WTC11 (cell line): ENCODE results near the gene LRRIQ4. TPM values are rescaled to one million over a fixed set of nuclear protein-coding genes. Genes with fewer than 3 reads are reported as not detected.
A peak's percentile ranks its signal among the peaks of the same experiment; 100 is the strongest.

Source experiments
- ATAC-seq: fragments of 200-7000 bp; cut with Tn5 transposase; 2 replicates; pipeline ENCODE4 v1.10.0; 2021; ENCODE audit warnings: mild to moderate bottlenecking, moderate library complexity
- CTCF ChIA-PET: fragments of 300-600 bp; sonication (Branson Sonifier 250); formaldehyde crosslinking; loops from one replicate; lab custom pipeline; 2021; ENCODE audit warnings: antibody characterized with exemption; lab: Charles Lee
- POLR2A ChIA-PET: fragments of 350-600 bp; sonication (Branson Sonifier 250); formaldehyde crosslinking; loops from one replicate; lab custom pipeline; 2021; ENCODE audit warnings: antibody characterized with exemption; lab: Charles Lee
- DNase-seq: peaks from one replicate; pipeline ENCODE4 v3.0.0; 2021; ENCODE audit warnings: low spot score
- H3K27ac Mint-ChIP-seq: 2 replicates; pipeline ENCODE4 v1.8.0; 2021; ENCODE audit warnings: mixed read lengths
- H3K27me3 Mint-ChIP-seq: 2 replicates; pipeline ENCODE4 v1.8.0; 2021; ENCODE audit warnings: low read depth, mild to moderate bottlenecking, moderate library complexity, mixed read lengths
- H3K36me3 Mint-ChIP-seq: 2 replicates; pipeline ENCODE4 v1.8.0; 2021; ENCODE audit warnings: mixed read lengths
- H3K4me1 Mint-ChIP-seq: 2 replicates; pipeline ENCODE4 v1.8.0; 2022; ENCODE audit warnings: mixed read lengths
- H3K4me3 Mint-ChIP-seq: 2 replicates; pipeline ENCODE4 v1.8.0; 2021; ENCODE audit warnings: mild to moderate bottlenecking, moderate library complexity, mixed read lengths
- H3K9me3 Mint-ChIP-seq: 2 replicates; pipeline ENCODE4 v1.8.0; 2021; ENCODE audit warnings: mixed read lengths
- CBFB ChIP-seq: sonication (generic); formaldehyde crosslinking; IDR thresholded peaks from 2 replicates; pipeline ENCODE4 v1.8.1; 2022; ENCODE audit warnings: mild to moderate bottlenecking, low read depth, missing genetic modification reagents
- CREM ChIP-seq: sonication (generic); formaldehyde crosslinking; IDR thresholded peaks from 2 replicates; pipeline ENCODE4 v1.8.1; 2022; ENCODE audit warnings: mild to moderate bottlenecking, missing genetic modification reagents, moderate library complexity
- GRHL2 ChIP-seq: fragments of 250-450 bp; sonication (Bioruptor Pico); IDR thresholded peaks from 2 replicates; pipeline ENCODE4 v1.8.0; 2022; ENCODE audit warnings: mild to moderate bottlenecking, moderate library complexity; ENCODE audit not compliant: insufficient replicate concordance, severe bottlenecking
- JAZF1 ChIP-seq: fragments of 250-450 bp; sonication (Bioruptor Pico); IDR thresholded peaks from 2 replicates; pipeline ENCODE4 v1.9.0; 2021; ENCODE audit warnings: moderate library complexity, mild to moderate bottlenecking, inconsistent platforms
- KAT7 ChIP-seq: sonication (generic); formaldehyde crosslinking; IDR thresholded peaks from 2 replicates; pipeline ENCODE4 v1.8.1; 2023; ENCODE audit warnings: missing genetic modification reagents, mild to moderate bottlenecking, borderline replicate concordance
- NFATC4 ChIP-seq: fragments of 250-450 bp; sonication (Bioruptor Pico); IDR thresholded peaks from 2 replicates; pipeline ENCODE4 v1.9.0; 2021; ENCODE audit warnings: mild to moderate bottlenecking
- NR1H2 ChIP-seq: sonication (generic); formaldehyde crosslinking; IDR thresholded peaks from 2 replicates; pipeline ENCODE4 v1.9.0; 2021; ENCODE audit warnings: mild to moderate bottlenecking, moderate library complexity, missing genetic modification reagents
- RORB ChIP-seq: fragments of 250-450 bp; sonication (Bioruptor Pico); IDR thresholded peaks from 2 replicates; pipeline ENCODE4 v1.9.0; 2021; ENCODE audit warnings: mild to moderate bottlenecking
- SP1 ChIP-seq: sonication (generic); formaldehyde crosslinking; conservative IDR thresholded peaks from 2 replicates; pipeline ENCODE4 v1.8.1; 2022; ENCODE audit warnings: missing genetic modification reagents
- ZNF121 ChIP-seq: sonication (generic); formaldehyde crosslinking; IDR thresholded peaks from 2 replicates; pipeline ENCODE4 v1.8.0; 2023; ENCODE audit warnings: missing genetic modification reagents
- total RNA-seq: library from RNA; stranded (reverse); gene quantifications from 3 replicates; pipeline ENCODE4 v1.2.3, GENCODE V29; 2021
- TF ChIP-seq, protein P1 (sequence below): sonication (generic); formaldehyde crosslinking; IDR thresholded peaks from 2 replicates; pipeline ENCODE4 v1.8.1; 2023; ENCODE audit warnings: mild to moderate bottlenecking, moderate library complexity, missing genetic modification reagents
- TF ChIP-seq, protein P2 (sequence below): sonication (generic); formaldehyde crosslinking; IDR thresholded peaks from 2 replicates; pipeline ENCODE4 v1.8.0; 2022; ENCODE audit warnings: mild to moderate bottlenecking, missing genetic modification reagents
- TF ChIP-seq, protein P3 (sequence below): fragments of 250-450 bp; sonication (Bioruptor Pico); IDR thresholded peaks from 2 replicates; pipeline ENCODE4 v1.9.0; 2021; ENCODE audit warnings: mild to moderate bottlenecking
- TF ChIP-seq, protein P4 (sequence below): fragments of 250-450 bp; sonication (Bioruptor Pico); conservative IDR thresholded peaks from 2 replicates; pipeline ENCODE4 v1.9.0; 2021; ENCODE audit warnings: mild to moderate bottlenecking
- TF ChIP-seq, protein P5 (sequence below): fragments of 250-450 bp; sonication (Bioruptor Pico); IDR thresholded peaks from 2 replicates; pipeline ENCODE4 v1.9.0; 2021; ENCODE audit warnings: mild to moderate bottlenecking
- TF ChIP-seq, protein P6 (sequence below): sonication (generic); formaldehyde crosslinking; IDR thresholded peaks from 2 replicates; pipeline ENCODE4 v1.8.1; 2023; ENCODE audit warnings: mild to moderate bottlenecking, missing genetic modification reagents
- TF ChIP-seq, protein P7 (sequence below): sonication (generic); formaldehyde crosslinking; IDR thresholded peaks from 2 replicates; pipeline ENCODE4 v1.8.0; 2023; ENCODE audit warnings: missing genetic modification reagents, mild to moderate bottlenecking, borderline replicate concordance
- TF ChIP-seq, protein P8 (sequence below): sonication (generic); formaldehyde crosslinking; IDR thresholded peaks from 2 replicates; pipeline ENCODE4 v1.8.0; 2023; ENCODE audit warnings: missing genetic modification reagents

LRRIQ4 gene
- total RNA-seq, 1 experiment from 2014 or later: 0.09 TPM

DNA sequence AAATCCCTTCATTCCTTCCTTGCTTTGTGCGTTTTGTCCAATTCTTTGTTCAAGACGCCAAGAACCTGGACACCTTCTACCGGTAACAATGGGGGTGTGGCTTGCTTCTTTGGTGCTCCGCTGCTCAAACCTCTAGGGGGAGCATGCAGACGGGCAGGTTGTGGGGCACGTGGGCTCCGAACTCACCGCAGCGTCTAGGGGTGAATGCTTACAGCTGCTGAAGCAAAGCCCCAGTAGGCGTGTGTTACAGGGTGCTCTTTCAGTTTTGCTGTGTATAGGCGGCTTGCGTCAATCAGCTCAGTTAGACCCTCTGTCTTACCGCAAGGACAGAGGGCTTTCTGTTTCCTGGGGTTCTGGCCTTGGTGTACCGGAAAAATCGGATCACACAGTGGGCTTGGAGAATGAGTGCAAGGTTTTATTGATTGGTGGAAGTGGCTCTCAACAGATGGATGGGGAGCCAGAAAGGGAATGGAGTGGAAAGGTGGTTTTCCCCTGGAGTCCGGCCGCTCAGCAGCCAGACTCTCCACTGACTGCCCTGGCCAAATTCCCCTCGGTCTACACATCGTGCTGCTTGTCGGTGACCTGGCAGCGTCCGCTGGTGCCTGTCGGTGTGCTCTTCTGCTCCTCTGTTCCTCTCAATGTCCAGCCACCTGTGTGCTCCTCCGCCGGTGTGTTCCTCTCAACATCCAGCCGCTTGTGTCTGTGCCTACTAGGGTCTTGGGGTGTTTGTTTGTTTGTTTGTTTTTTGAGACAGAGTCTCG lies 1.3 kb downstream of the LRRIQ4 start (continued):
- TF ChIP-seq, protein P1, sequence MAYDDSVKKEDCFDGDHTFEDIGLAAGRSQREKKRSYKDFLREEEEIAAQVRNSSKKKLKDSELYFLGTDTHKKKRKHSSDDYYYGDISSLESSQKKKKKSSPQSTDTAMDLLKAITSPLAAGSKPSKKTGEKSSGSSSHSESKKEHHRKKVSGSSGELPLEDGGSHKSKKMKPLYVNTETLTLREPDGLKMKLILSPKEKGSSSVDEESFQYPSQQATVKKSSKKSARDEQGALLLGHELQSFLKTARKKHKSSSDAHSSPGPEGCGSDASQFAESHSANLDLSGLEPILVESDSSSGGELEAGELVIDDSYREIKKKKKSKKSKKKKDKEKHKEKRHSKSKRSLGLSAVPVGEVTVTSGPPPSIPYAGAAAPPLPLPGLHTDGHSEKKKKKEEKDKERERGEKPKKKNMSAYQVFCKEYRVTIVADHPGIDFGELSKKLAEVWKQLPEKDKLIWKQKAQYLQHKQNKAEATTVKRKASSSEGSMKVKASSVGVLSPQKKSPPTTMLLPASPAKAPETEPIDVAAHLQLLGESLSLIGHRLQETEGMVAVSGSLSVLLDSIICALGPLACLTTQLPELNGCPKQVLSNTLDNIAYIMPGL: no peak
- TF ChIP-seq, protein P2, sequence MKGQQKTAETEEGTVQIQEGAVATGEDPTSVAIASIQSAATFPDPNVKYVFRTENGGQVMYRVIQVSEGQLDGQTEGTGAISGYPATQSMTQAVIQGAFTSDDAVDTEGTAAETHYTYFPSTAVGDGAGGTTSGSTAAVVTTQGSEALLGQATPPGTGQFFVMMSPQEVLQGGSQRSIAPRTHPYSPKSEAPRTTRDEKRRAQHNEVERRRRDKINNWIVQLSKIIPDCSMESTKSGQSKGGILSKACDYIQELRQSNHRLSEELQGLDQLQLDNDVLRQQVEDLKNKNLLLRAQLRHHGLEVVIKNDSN (CRISPR knock-in tag): peak; percentile 86

DNA sequence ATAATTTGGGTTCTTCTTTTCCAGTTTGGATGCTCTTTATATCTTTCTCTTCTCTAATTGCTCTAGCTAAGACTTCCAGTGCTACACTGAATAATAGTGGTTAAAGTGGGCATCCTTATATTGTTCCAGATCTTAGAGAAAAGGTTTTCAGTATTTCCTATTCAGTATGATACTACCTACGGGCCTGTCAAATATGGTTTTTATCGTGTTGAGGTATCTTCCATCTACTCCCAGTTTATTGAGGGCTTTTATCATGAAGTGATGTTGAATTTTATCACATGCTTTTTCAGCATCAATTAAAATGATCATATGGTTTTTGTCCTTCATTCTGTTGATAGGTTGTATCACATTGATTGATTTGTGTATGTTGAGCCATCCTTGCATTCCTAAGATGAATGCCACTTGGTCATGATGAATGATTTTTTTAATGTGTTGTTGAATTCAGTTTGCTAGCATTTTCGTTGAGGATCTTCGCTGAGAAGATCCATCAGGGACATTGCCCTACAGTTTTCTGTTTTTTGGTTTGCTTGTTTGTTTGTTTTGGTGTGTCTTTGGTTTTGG lies 3.0 kb downstream of the LRRIQ4 start:
- peaks cover 11% of the 10 kb centered on the region for H3K36me3 Mint-ChIP-seq
- POLR2A ChIA-PET: no interaction called here
- TF ChIP-seq NR1H2: no peak
- TF ChIP-seq NFATC4: no peak
- TF ChIP-seq JAZF1 (CRISPR knock-in tag): no peak
- no peak for TF ChIP-seq SP1 (CRISPR knock-in tag)
- TF ChIP-seq, protein P3, sequence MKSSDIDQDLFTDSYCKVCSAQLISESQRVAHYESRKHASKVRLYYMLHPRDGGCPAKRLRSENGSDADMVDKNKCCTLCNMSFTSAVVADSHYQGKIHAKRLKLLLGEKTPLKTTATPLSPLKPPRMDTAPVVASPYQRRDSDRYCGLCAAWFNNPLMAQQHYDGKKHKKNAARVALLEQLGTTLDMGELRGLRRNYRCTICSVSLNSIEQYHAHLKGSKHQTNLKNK (CRISPR knock-in tag): no peak
- no peak for TF ChIP-seq KAT7
- no peak for TF ChIP-seq ZNF121 (CRISPR knock-in tag)
- TF ChIP-seq, protein P4, sequence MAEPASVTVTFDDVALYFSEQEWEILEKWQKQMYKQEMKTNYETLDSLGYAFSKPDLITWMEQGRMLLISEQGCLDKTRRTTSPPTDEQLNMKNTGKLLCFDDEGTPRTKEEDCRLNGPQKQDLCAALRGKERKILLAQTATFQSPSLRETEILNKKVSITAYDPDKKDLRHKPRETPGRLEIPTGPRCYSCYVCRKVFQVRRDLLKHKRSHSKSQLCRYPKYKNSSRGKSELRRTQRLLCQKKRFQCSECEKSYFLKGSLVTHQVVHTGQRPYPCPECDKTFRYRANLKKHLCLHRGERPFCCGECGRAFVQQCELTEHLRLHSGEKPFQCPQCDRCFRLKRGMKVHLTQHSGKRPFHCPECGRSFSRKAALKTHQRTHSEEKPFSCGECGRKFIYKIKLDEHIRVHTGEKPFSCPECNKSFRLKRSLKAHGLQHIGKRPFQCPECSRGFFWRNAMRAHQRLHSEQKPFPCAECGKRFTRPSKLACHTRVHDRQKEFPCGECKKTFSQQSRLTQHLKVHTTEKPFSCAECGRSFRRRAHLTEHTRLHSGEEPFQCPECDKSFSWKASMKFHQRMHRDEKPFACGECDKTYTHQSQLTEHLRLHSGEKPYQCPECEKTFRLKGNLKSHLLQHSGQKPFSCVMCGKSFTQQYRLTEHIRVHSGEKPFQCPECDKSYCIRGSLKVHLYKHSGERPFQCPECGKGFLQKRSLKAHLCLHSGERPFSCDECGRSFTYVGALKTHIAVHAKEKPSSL (CRISPR knock-in tag): no peak
- TF ChIP-seq GRHL2 (CRISPR knock-in tag): no peak
- no peak overlapping the region for H3K4me3 Mint-ChIP-seq
- no peak overlapping the region for H3K27ac Mint-ChIP-seq
- ATAC-seq (no peak), DNase-seq (no peak)
- H3K4me1 Mint-ChIP-seq: peaks cover 29% of the 10 kb centered on the region
- peaks cover 48% of the 10 kb centered on the region for H3K27me3 Mint-ChIP-seq
- CTCF ChIA-PET: no interaction called here
- H3K9me3 Mint-ChIP-seq: peaks cover 16% of the 10 kb centered on the region

DNA sequence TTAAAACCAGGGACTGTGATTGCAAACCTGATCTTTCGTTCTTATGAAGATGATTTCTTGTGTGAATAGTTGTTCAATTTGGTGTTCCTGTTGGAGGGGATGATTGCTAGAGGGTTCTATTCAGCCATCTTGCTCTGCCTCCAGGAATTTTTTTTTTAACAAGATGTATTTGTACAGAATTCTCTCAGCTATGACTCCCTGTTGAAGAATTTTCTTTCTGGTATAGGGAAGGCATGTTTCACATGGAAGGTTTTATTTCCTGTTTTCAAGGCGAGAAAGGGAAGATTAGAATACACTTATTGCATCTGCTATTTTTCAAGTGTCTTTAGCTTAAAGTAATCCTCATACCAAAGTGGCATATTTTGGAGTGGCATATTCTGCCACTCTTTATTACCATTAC lies 5.6 kb downstream of the LRRIQ4 start:
- Mint-ChIP-seq H3K4me3 (no peak overlapping the region), H3K4me1 (peaks cover 13% of the 10 kb centered on the region), H3K9me3 (peaks cover 16% of the 10 kb centered on the region), H3K36me3 (peaks cover 11% of the 10 kb centered on the region), H3K27me3 (peaks cover 31% of the 10 kb centered on the region), H3K27ac (no peak overlapping the region)
- POLR2A ChIA-PET: no interaction called here
- DNase-seq: no peak
- ATAC-seq: no peak
- CTCF ChIA-PET: no interaction called here
- TF ChIP-seq, protein P5, sequence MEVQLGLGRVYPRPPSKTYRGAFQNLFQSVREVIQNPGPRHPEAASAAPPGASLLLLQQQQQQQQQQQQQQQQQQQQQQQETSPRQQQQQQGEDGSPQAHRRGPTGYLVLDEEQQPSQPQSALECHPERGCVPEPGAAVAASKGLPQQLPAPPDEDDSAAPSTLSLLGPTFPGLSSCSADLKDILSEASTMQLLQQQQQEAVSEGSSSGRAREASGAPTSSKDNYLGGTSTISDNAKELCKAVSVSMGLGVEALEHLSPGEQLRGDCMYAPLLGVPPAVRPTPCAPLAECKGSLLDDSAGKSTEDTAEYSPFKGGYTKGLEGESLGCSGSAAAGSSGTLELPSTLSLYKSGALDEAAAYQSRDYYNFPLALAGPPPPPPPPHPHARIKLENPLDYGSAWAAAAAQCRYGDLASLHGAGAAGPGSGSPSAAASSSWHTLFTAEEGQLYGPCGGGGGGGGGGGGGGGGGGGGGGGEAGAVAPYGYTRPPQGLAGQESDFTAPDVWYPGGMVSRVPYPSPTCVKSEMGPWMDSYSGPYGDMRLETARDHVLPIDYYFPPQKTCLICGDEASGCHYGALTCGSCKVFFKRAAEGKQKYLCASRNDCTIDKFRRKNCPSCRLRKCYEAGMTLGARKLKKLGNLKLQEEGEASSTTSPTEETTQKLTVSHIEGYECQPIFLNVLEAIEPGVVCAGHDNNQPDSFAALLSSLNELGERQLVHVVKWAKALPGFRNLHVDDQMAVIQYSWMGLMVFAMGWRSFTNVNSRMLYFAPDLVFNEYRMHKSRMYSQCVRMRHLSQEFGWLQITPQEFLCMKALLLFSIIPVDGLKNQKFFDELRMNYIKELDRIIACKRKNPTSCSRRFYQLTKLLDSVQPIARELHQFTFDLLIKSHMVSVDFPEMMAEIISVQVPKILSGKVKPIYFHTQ (CRISPR knock-in tag): no peak
- TF ChIP-seq, protein P6, sequence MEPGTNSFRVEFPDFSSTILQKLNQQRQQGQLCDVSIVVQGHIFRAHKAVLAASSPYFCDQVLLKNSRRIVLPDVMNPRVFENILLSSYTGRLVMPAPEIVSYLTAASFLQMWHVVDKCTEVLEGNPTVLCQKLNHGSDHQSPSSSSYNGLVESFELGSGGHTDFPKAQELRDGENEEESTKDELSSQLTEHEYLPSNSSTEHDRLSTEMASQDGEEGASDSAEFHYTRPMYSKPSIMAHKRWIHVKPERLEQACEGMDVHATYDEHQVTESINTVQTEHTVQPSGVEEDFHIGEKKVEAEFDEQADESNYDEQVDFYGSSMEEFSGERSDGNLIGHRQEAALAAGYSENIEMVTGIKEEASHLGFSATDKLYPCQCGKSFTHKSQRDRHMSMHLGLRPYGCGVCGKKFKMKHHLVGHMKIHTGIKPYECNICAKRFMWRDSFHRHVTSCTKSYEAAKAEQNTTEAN (CRISPR knock-in tag): no peak
- TF ChIP-seq RORB (CRISPR knock-in tag) (no peak), CREM (CRISPR knock-in tag) (no peak), CBFB (no peak)
- TF ChIP-seq, protein P7, sequence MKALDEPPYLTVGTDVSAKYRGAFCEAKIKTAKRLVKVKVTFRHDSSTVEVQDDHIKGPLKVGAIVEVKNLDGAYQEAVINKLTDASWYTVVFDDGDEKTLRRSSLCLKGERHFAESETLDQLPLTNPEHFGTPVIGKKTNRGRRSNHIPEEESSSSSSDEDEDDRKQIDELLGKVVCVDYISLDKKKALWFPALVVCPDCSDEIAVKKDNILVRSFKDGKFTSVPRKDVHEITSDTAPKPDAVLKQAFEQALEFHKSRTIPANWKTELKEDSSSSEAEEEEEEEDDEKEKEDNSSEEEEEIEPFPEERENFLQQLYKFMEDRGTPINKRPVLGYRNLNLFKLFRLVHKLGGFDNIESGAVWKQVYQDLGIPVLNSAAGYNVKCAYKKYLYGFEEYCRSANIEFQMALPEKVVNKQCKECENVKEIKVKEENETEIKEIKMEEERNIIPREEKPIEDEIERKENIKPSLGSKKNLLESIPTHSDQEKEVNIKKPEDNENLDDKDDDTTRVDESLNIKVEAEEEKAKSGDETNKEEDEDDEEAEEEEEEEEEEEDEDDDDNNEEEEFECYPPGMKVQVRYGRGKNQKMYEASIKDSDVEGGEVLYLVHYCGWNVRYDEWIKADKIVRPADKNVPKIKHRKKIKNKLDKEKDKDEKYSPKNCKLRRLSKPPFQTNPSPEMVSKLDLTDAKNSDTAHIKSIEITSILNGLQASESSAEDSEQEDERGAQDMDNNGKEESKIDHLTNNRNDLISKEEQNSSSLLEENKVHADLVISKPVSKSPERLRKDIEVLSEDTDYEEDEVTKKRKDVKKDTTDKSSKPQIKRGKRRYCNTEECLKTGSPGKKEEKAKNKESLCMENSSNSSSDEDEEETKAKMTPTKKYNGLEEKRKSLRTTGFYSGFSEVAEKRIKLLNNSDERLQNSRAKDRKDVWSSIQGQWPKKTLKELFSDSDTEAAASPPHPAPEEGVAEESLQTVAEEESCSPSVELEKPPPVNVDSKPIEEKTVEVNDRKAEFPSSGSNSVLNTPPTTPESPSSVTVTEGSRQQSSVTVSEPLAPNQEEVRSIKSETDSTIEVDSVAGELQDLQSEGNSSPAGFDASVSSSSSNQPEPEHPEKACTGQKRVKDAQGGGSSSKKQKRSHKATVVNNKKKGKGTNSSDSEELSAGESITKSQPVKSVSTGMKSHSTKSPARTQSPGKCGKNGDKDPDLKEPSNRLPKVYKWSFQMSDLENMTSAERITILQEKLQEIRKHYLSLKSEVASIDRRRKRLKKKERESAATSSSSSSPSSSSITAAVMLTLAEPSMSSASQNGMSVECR (CRISPR knock-in tag): no peak
- TF ChIP-seq, protein P8, sequence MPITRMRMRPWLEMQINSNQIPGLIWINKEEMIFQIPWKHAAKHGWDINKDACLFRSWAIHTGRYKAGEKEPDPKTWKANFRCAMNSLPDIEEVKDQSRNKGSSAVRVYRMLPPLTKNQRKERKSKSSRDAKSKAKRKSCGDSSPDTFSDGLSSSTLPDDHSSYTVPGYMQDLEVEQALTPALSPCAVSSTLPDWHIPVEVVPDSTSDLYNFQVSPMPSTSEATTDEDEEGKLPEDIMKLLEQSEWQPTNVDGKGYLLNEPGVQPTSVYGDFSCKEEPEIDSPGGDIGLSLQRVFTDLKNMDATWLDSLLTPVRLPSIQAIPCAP (CRISPR knock-in tag): no peak
